ENCODE measurements around the gene GALNT12. TPM values are rescaled to one million over a fixed set of nuclear protein-coding genes. Genes with fewer than 3 reads are reported as not detected.

Gene GALNT12
- total and polyA plus RNA-seq, 8 donors, result 14.6 to 24.6 (median 19.6) TPM

DNA sequence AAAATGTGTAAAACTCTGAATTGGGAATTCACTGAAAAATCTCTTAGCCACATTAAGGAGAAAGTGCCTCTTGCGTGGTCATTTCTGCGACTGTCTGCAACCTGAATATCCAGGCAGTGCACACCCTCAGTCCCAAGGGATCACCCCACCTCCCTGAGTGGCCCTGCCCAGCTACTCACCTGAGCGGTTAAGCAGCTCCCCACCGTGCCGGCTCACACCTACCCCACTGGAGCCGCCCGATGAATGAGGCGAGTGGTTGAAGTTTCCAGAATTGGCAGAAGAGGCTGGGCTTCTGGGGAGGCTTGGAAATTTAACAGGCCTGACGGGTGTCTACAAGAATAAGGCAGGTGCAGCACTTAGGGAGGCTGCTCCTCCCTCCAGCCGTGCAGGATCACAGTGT, 36.8 kb upstream of the GALNT12 start:
- TF ChIP-seq, protein P1, sequence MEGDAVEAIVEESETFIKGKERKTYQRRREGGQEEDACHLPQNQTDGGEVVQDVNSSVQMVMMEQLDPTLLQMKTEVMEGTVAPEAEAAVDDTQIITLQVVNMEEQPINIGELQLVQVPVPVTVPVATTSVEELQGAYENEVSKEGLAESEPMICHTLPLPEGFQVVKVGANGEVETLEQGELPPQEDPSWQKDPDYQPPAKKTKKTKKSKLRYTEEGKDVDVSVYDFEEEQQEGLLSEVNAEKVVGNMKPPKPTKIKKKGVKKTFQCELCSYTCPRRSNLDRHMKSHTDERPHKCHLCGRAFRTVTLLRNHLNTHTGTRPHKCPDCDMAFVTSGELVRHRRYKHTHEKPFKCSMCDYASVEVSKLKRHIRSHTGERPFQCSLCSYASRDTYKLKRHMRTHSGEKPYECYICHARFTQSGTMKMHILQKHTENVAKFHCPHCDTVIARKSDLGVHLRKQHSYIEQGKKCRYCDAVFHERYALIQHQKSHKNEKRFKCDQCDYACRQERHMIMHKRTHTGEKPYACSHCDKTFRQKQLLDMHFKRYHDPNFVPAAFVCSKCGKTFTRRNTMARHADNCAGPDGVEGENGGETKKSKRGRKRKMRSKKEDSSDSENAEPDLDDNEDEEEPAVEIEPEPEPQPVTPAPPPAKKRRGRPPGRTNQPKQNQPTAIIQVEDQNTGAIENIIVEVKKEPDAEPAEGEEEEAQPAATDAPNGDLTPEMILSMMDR (IDR thresholded peaks at IDR 0.05), result no peak
- Histone ChIP-seq H3K4me3 (no peak overlapping the region), H3K9me3 (no peaks in the 10 kb centered on the region), H3K4me1 (no peaks in the 10 kb centered on the region), H3K27me3 (no peaks in the 10 kb centered on the region), H3K36me3 (peaks cover 0 to 80% of the 10 kb centered on the region in 2 donors), H3K27ac (no peak overlapping the region)
- intact Hi-C loops (cut with DNase I), result loop anchor here in 1 of 2 donors (10.0 kb wide), 1 partner anchor 456 kb away; no protein-coding TSS in a partner anchor
- no peak for DNase-seq
- ATAC-seq, result no peak

DNA sequence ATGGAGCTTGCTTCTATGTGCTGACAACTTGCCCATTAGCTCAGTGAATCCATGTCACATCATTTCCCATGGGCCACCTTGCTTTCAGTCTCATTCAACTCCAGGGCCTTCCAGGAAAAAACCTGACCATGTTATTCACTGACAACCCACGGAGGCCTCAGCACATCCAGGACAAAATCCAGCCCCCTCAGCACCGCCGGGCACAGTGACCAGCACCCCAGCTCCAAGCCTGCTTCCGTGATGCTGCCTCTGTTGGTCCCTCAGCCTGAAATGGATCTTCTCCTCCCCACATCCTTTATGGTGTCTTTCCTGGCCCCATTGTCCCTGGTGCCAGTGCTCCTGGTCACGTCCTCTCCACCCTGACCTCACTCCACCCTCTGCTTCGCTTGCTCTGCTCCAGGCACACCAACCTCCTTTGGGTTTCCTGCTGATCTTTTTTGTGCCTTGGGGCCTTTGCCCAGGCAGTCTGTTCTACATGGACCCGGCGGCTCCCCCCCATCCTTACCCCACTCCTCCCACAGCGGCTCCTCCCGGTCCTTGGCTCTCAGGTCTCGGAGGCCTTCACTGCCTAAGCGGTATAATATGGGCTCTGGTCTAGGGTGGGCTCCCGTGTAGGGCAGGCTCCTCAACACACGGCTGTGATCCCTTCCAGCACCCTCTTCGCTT, 36.1 kb upstream of the GALNT12 start:
- no peak overlapping the region for H3K4me3 ChIP-seq
- DNase-seq (no peak), ATAC-seq (no peak)
- H3K27me3 ChIP-seq, result no peaks in the 10 kb centered on the region
- intact Hi-C loops (cut with DNase I), result loop anchor here in 1 of 2 donors (10.0 kb wide), 1 partner anchor 457 kb away; no protein-coding TSS in a partner anchor
- H3K27ac ChIP-seq, result no peak overlapping the region
- H3K9me3 ChIP-seq, result no peaks in the 10 kb centered on the region
- TF ChIP-seq, protein P1 (IDR thresholded peaks at IDR 0.05), result no peak
- peaks cover 0 to 77% of the 10 kb centered on the region in 2 donors for H3K36me3 ChIP-seq
- no peaks in the 10 kb centered on the region for H3K4me1 ChIP-seq

DNA sequence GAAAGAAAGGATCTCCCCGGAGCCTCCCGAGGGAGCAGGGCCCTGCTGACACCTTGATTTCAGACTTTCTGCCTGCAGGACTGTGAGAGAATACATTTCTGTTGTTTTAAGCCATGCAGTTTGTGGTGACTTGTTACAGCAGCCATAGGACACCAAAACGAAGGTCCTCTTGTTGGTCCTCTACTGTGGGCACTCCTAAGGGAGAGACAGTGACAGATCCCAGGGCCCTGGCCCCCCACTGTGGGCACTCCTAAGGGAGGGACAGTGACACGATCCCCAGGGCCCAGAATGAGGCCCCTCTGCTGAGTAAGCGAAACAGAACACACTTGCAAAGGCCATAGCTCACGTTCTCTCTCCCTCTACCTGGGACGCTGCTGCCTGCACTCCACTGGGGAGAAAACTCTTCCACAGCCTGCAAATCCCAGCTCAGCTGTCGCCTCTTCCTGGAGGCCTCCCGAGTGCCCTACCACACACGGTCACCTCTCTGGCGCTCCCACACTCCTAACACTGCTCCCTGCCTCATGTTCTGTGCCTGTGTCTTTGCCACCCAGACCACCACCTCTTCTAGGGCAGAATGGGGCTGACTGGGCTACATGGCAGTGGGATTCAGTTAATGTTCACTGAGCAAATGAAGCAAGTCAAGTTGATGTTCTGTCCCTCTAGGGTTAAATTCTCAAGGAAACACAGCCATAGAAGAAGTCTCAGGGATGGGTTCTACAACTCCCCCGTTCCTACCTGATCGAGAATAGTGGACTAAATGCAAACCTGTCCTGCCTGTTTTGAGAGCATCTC, 34.9 kb upstream of the GALNT12 start:
- Histone ChIP-seq H3K9me3 (no peaks in the 10 kb centered on the region), H3K4me3 (no peak overlapping the region), H3K4me1 (no peaks in the 10 kb centered on the region), H3K27ac (no peak overlapping the region), H3K36me3 (peaks cover 0 to 67% of the 10 kb centered on the region in 2 donors), H3K27me3 (no peaks in the 10 kb centered on the region)
- DNase-seq (no peak), ATAC-seq (no peak)
- TF ChIP-seq, protein P1 (IDR thresholded peaks at IDR 0.05), result no peak
- intact Hi-C loops (cut with DNase I), result loop anchor here in 1 of 2 donors (10.0 kb wide), 1 partner anchor 458 kb away; no protein-coding TSS in a partner anchor

- Histone ChIP-seq H3K4me3 (no peak overlapping the region), H3K27ac (no peak overlapping the region), H3K27me3 (no peaks in the 10 kb centered on the region), H3K4me1 (no peaks in the 10 kb centered on the region), H3K9me3 (no peaks in the 10 kb centered on the region), H3K36me3 (peaks cover 0 to 55% of the 10 kb centered on the region in 2 donors)
- TF ChIP-seq, protein P1 (IDR thresholded peaks at IDR 0.05), result no peak
- DNase-seq (no peak), ATAC-seq (no peak)
- intact Hi-C loops (cut with DNase I), result loop anchor here in 1 of 2 donors (10.0 kb wide), 1 partner anchor 459 kb away; no protein-coding TSS in a partner anchor
Measured at GRCh38 chr9:98773721-98774120, 33.7 kb upstream of the GALNT12 start.

- intact Hi-C loops (cut with DNase I), result loop anchor here in 1 of 2 donors (10.0 kb wide), 1 partner anchor 460 kb away; no protein-coding TSS in a partner anchor
- Histone ChIP-seq H3K27ac (no peak overlapping the region), H3K9me3 (no peaks in the 10 kb centered on the region), H3K4me3 (no peak overlapping the region), H3K27me3 (no peaks in the 10 kb centered on the region), H3K4me1 (no peaks in the 10 kb centered on the region), H3K36me3 (peaks cover 0 to 47% of the 10 kb centered on the region in 2 donors)
- TF ChIP-seq, protein P1 (IDR thresholded peaks at IDR 0.05), result peak; percentile 12 to 18
- no peak for DNase-seq
- no peak for ATAC-seq
Measured at GRCh38 chr9:98774746-98775145, 32.7 kb upstream of the GALNT12 start.

All from left lung (tissue), 10 donors.